ENCODE measurements around the gene SPATA33.

- no peak for TF ChIP-seq YY1 (IDR thresholded peaks at IDR 0.05; ENCODE audit: insufficient read depth, insufficient read length)
- no peak for TF ChIP-seq ZNF274 (IDR thresholded peaks at IDR 0.05; ENCODE audit: low read depth, low read length)
Measured at GRCh38 chr16:89693931-89694783, 36.5 kb downstream of the SPATA33 start.
